NCI-H2081 treated with DMSO at 0.1 percent for 48 hours (cell line): ENCODE data around the gene IFI16.
"Not testable (repeated sequence)": the region's sequence is repeated elsewhere in the genome, so short reads cannot be mapped to it uniquely, and the experiment has no call there.

ENCODE experiments used
- DNase-seq: peaks from one replicate; lab custom pipeline; 2025; lab: John Stamatoyannopoulos, UW

IFI16 gene

GRCh38 chr1:159098596-159098995 is 88.9 kb downstream of the IFI16 start:
- DNase-seq: no peak

- DNase-seq: no peak
Observed at GRCh38 chr1:159100589-159100988, 90.9 kb downstream of the IFI16 start.

GRCh38 chr1:159103021-159103420 is 93.3 kb downstream of the IFI16 start:
- DNase-seq: not testable (repeated sequence)
